ENCODE data around the gene ADA.

- TF ChIP-seq CTCF (IDR thresholded peaks at IDR 0.05; ENCODE audit: low read length) (no peak), EZH2phosphoT487 (IDR thresholded peaks at IDR 0.05; ENCODE audit: low read length) (no peak), EZH2 (optimal IDR thresholded peaks at IDR 0.05; ENCODE audit: low read depth, low read length) (no peak)
These were observed 48.8 kb upstream of the ADA start for GRCh38 chr20:44700306-44700705.
